K562 (cell line): Measurements from ENCODE around the gene TTC21A. TPM values are rescaled to one million over a fixed set of nuclear protein-coding genes. Genes with fewer than 3 reads are reported as not detected.

Source experiments
- ATAC-seq: fragments of 200-7000 bp; cut with Tn5 transposase; 3 replicates; pipeline ENCODE4 v1.9.1; 2020; ENCODE audit warnings: moderate library complexity
- BruUV-seq: library from RNA; stranded (reverse); fragments of 400-500 nt; replicated peaks from 2 replicates; lab custom pipeline; 2021; lab: Mats Ljungman, UMichigan
- CTCF ChIA-PET: fragments of 300-600 bp; formaldehyde crosslinking; extraction: SDS; loops from one replicate; lab custom pipeline; 2021; ENCODE audit warnings: low intra/inter-chr PET ratio; lab: Yijun Ruan, JAX
- POLR2A ChIA-PET: fragments of 300-600, 350-650 bp; sonication (Branson Sonifier 250); formaldehyde crosslinking; extraction: SDS; loops from one replicate; lab custom pipeline; 2021; ENCODE audit warnings: antibody characterized with exemption, inconsistent platforms; lab: Yijun Ruan, JAX
- DNase-seq, 4 experiments: peaks; one replicate each; pipeline versions ENCODE4 v3.0.0 to v3.0.0-alpha.2; 2011 to 2018; ENCODE audit warnings: low spot score in 3 of 4, mixed read lengths in 3 of 4; ENCODE audit errors: extremely low read depth in 1 of 4
- FAIRE-seq: peaks from 2 replicates; lab custom pipeline; 2011; peaks lifted over from hg19 to GRCh38; lab: Jason Lieb, UNC
- H2AFZ ChIP-seq: 2 replicates; pipeline ENCODE4 v1.6.0; 2011; ENCODE audit warnings: low read depth, low read length, control low read depth, inconsistent platforms
- H3K27ac ChIP-seq: fragments of 200-600 bp; 3 replicates; pipeline ENCODE4 v1.8.0; 2011; ENCODE audit warnings: low read depth, mild to moderate bottlenecking, control low read depth, inconsistent platforms, low read length, moderate library complexity, mixed read lengths; ENCODE audit errors: extremely low read depth
- H3K27me3 ChIP-seq, 2 experiments: fragments of 300-600 bp in 1 of 2; 2 replicates in 1 of 2; 3 replicates in 1 of 2; pipeline versions ENCODE4 v1.6.0 to v1.8.0; 2011; ENCODE audit warnings: inconsistent platforms in 2 of 2, low read length in 2 of 2, mild to moderate bottlenecking in 1 of 2, mixed read lengths in 1 of 2, moderate library complexity in 1 of 2; ENCODE audit not compliant: control insufficient read depth in 2 of 2, insufficient read depth in 2 of 2
- H3K36me3 ChIP-seq: fragments of 300-600 bp; 3 replicates; pipeline ENCODE4 v1.8.0; 2011; ENCODE audit warnings: mild to moderate bottlenecking, low read length, inconsistent platforms; ENCODE audit not compliant: control insufficient read depth, insufficient read depth
- H3K4me1 ChIP-seq, 2 experiments: fragments of 200-600 bp in 1 of 2; replicated peaks in 1 of 2; 2 replicates in 1 of 2; 3 replicates in 1 of 2; pipeline versions ENCODE4 v1.5.1 to v1.8.0; 2011; ENCODE audit warnings: inconsistent platforms in 2 of 2, low read length in 2 of 2, mild to moderate bottlenecking in 1 of 2, mixed read lengths in 1 of 2, moderate library complexity in 1 of 2; ENCODE audit not compliant: control insufficient read depth in 2 of 2, insufficient read depth in 2 of 2
- H3K4me2 ChIP-seq: 2 replicates; pipeline ENCODE4 v1.6.1; 2011; ENCODE audit warnings: low read length, control low read depth, inconsistent platforms, mixed read lengths; ENCODE audit not compliant: insufficient read depth
- H3K4me3 ChIP-seq: fragments of 200-600 bp; sonication (generic), shearing (Covaris generic); 2 replicates; pipeline ENCODE4 v1.5.1; 2016; ENCODE audit warnings: control low read depth, inconsistent platforms
- H3K79me2 ChIP-seq: fragments of 200-600 bp; 3 replicates; pipeline ENCODE4 v1.8.0; 2011; ENCODE audit warnings: low read length, inconsistent platforms; ENCODE audit not compliant: control insufficient read depth, insufficient read depth
- H3K9ac ChIP-seq, 2 experiments: 2 replicates each; pipeline versions ENCODE4 v1.6.0 to v1.6.1; 2011; ENCODE audit warnings: low read depth in 2 of 2, low read length in 2 of 2, control low read depth in 1 of 2, inconsistent platforms in 1 of 2, mild to moderate bottlenecking in 1 of 2, mixed read lengths in 1 of 2; ENCODE audit not compliant: insufficient read depth in 1 of 2
- H3K9me1 ChIP-seq: one replicate; pipeline ENCODE4 v1.6.0; 2011; ENCODE audit warnings: inconsistent platforms, mild to moderate bottlenecking, low read length, moderate library complexity; ENCODE audit not compliant: control insufficient read depth, insufficient read depth
- H3K9me3 ChIP-seq: replicated peaks from 2 replicates; pipeline ENCODE4 v1.5.1; 2011; ENCODE audit warnings: low read depth, low read length, inconsistent platforms; ENCODE audit not compliant: control insufficient read depth, insufficient read depth
- H4K20me1 ChIP-seq: replicated peaks from 2 replicates; pipeline ENCODE4 v1.6.1; 2011; ENCODE audit warnings: low read length, inconsistent platforms, mixed read lengths; ENCODE audit not compliant: control insufficient read depth, insufficient read depth
- CREB1 ChIP-seq, 2 experiments: sonication (generic) in 1 of 2; formaldehyde crosslinking in 1 of 2; IDR thresholded peaks; 2 replicates each; pipeline versions ENCODE4 v1.6.1 to v1.8.0; 2012 to 2022; ENCODE audit warnings: inconsistent platforms in 1 of 2, mild to moderate bottlenecking in 1 of 2, missing genetic modification reagents in 1 of 2, moderate library complexity in 1 of 2
- KLF13 ChIP-seq: fragments of 450-650 bp; IDR thresholded peaks from 2 replicates; pipeline ENCODE4 v1.6.1; 2016; ENCODE audit warnings: missing genetic modification characterization, low read depth, mild to moderate bottlenecking, missing compliant biosample characterization, moderate library complexity, borderline replicate concordance
- MIER1 ChIP-seq: fragments of 450-650 bp; IDR thresholded peaks from 2 replicates; pipeline ENCODE4 v1.6.1; 2016; ENCODE audit warnings: antibody characterized with exemption, mild to moderate bottlenecking, low read depth
- NONO ChIP-seq, 2 experiments: fragments of 200-400 bp in 1 of 2; fragments of 450-650 bp in 1 of 2; formaldehyde crosslinking in 1 of 2; IDR thresholded peaks; 2 replicates each; pipeline ENCODE4 v1.6.1; 2017; ENCODE audit warnings: low read depth in 2 of 2, mild to moderate bottlenecking in 2 of 2, moderate library complexity in 2 of 2, low read length in 1 of 2
- PHF20 ChIP-seq: fragments of 450-650 bp; IDR thresholded peaks from 2 replicates; pipeline ENCODE4 v1.6.1; 2018; ENCODE audit not compliant: partially characterized antibody
- SIN3A ChIP-seq, 2 experiments: fragments of 150-350 bp in 1 of 2; IDR thresholded peaks; 2 replicates each; pipeline ENCODE4 v1.6.1; 2011 to 2016; ENCODE audit warnings: borderline replicate concordance in 2 of 2, low read depth in 2 of 2, low read length in 2 of 2, mild to moderate bottlenecking in 2 of 2, moderate library complexity in 2 of 2; ENCODE audit not compliant: control insufficient read depth in 1 of 2
- SMAD2 ChIP-seq: fragments of 150-350 bp; IDR thresholded peaks from 2 replicates; pipeline ENCODE4 v1.6.1; 2014; ENCODE audit warnings: low read depth, mild to moderate bottlenecking, low read length
- SP1 ChIP-seq: sonication (generic); formaldehyde crosslinking; IDR thresholded peaks from 2 replicates; pipeline ENCODE4 v1.8.1; 2022; ENCODE audit warnings: mild to moderate bottlenecking, missing genetic modification reagents
- TBL1XR1 ChIP-seq, 2 experiments: IDR thresholded peaks; 2 replicates each; pipeline ENCODE4 v1.6.1; 2012; ENCODE audit warnings: improper control_type of control experiment in 2 of 2, low read length in 2 of 2, mild to moderate bottlenecking in 1 of 2
- WGBS: fragments of 100-300 bp; shearing (Covaris generic); methylation state at CpG from one replicate; pipeline ENCODE4 v1.1.6; 2016; ENCODE audit warnings: low coverage, mixed read lengths; ENCODE audit not compliant: insufficient coverage; ENCODE audit errors: missing lambda C conversion rate; 5-methylcytosine and 5-hydroxymethylcytosine counted together
- in situ Hi-C: fragments of 300-500 bp; cut with MboI; formaldehyde crosslinking; loops from 4 replicates; pipeline ENCODE4 v1.15.0; 2018; ENCODE audit warnings: inconsistent platforms, mixed read lengths
- intact Hi-C: fragments of 100-400 bp; cut with micrococcal nuclease; formaldehyde crosslinking; loops from 2 replicates; pipeline ENCODE4 v1.14.2; 2022
- polyA plus RNA-seq, 8 experiments: library from polyadenylated mRNA; depleted of rRNA in 4 of 8; stranded (reverse) in 5 of 8; unstranded in 3 of 8; fragments of >200 nt; fragmentation: Nextera tagmentation in 2 of 8; fragmentation: Illumina TruSeq in 1 of 8; extraction: Ambion mirVana in 2 of 8; extraction: Trizol in 1 of 8; gene quantifications; 2 replicates each; pipeline versions ENCODE4 v1.2.1 to v1.2.3, GENCODE V29; 2011 to 2014; ENCODE audit warnings: inconsistent platforms in 1 of 8, missing spikeins in 1 of 8
- total RNA-seq, 7 experiments: library from RNA; depleted of rRNA in 6 of 7; stranded (reverse); fragments of >200 nt in 6 of 7; fragmentation: Illumina TruSeq in 2 of 7; extraction: Trizol in 2 of 7; gene quantifications; 2 replicates each; pipeline versions ENCODE4 v1.2.1 to v1.2.3, GENCODE V29; 2011 to 2021; ENCODE audit warnings: low replicate concordance in 1 of 7

The TTC21A gene
- total and polyA plus RNA-seq, 9 of the 15 experiments (the other 6 are each of a cell fraction or from before 2014, with no cell fraction given) = 0.22 to 1.4 (median 0.70) TPM

DNA sequence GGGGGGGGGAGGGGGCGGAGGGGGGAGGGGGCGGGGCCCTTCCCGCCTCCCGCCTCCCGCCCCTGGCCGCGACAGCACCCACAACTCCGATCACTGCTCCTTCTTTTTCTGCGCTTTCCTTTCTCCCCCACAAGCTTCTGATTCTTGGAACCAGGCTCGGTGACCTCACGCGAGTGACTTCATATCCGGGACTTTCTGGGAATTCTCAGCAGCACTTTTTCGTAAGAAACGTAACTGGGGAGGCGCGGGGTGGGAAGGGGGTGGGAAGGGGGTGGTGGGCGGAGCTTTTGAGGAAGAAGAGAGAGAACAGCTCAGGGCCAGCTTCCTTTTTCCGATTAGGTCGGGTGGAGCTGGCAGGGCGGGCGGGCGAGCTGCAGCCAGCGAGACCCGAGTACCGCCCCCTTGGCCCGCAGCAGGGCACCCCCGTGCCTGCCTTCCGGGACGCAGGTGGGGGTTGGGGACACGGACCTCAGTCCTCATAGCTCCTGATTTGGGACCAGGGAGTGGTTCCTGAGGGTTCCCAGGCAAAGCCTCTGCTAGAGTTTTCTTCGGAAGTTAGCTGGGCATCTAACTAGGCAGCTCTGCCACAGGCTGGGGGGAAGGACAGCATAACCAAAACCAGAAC lies 70.3 kb downstream of the TTC21A start (continued):
- TF ChIP-seq PHF20 = peak; percentile 42
- TF ChIP-seq KLF13 (tag) = 0 out of 2 replicates have a peak, but pooled peaks have one; percentile 31
- peak in 1 of 2 experiments; percentile 90; a peak in 2 of 4 replicates for TF ChIP-seq TBL1XR1 (IDR thresholded peaks at IDR 0.05; ENCODE audit: low read length in 2 of 2)
- no peak for TF ChIP-seq SMAD2
- TF ChIP-seq SP1 = peak; percentile 32; the same call in 1 of the 2 replicates
- peak; percentile 92 for TF ChIP-seq CREB1 (IDR thresholded peaks at IDR 0.05)
- peak; percentile 78; the same call in 1 of the 2 replicates for TF ChIP-seq CREB1 (CRISPR knock-in tag; IDR thresholded peaks at IDR 0.05)
- TF ChIP-seq SIN3A (IDR thresholded peaks at IDR 0.05; ENCODE audit: borderline replicate concordance in 2 of 2, control insufficient read depth in 1 of 2, low read depth in 2 of 2, low read length in 2 of 2) = 0 out of 4 replicates have a peak, but pooled peaks of 1 of the 2 experiments have one; percentile 30
- 0 out of 4 replicates have a peak, but pooled peaks of 1 of the 2 experiments have one; percentile 32 for TF ChIP-seq NONO (IDR thresholded peaks at IDR 0.05; ENCODE audit: low read depth in 2 of 2, low read length in 1 of 2)

- DNase-seq (peak in 1 of 4 experiments; percentile 32), ATAC-seq (no peak), FAIRE-seq (no peak)
- no peak overlapping the region for H2AFZ ChIP-seq
- WGBS = 63% methylated on average over 4 of the region's 4 CpGs
- H3K27me3 ChIP-seq = no peaks in the 10 kb centered on the region
- ChIA-PET POLR2A (interaction anchor here (0.7 to 1.9 kb wide), 5 partner anchors 9 to 84 kb away, joined by 3 to 10 read pairs (median 3); no protein-coding TSS in a partner anchor), CTCF (no interaction called here)
- peak overlapping the region; percentile 87 for H3K4me2 ChIP-seq
- H3K79me2 ChIP-seq = peaks cover 3% of the 10 kb centered on the region; the same call in 2 of the 3 replicates
- peaks cover 49 to 56% of the 10 kb centered on the region in 2 experiments for H3K4me1 ChIP-seq
- H3K9ac ChIP-seq = peak overlapping the region; percentile 67 to 86; a peak in 3 of 4 replicates
- H3K9me1 ChIP-seq = no peaks in the 10 kb centered on the region
- H3K9me3 ChIP-seq = no peaks in the 10 kb centered on the region
- H4K20me1 ChIP-seq = no peaks in the 10 kb centered on the region
- H3K4me3 ChIP-seq = no peak overlapping the region; the same call in 1 of the 2 replicates
- in situ Hi-C loops (no loop called here), intact Hi-C loops (no loop called here)
- H3K36me3 ChIP-seq = no peaks in the 10 kb centered on the region
- BruUV-seq = no TSS peak
- H3K27ac ChIP-seq = no peak overlapping the region
- 0 out of 2 replicates have a peak, but pooled peaks have one; percentile 46 for TF ChIP-seq MIER1
Observed at GRCh38 chr3:39178553-39178952, 71.1 kb downstream of the TTC21A start.
